ENCODE measurements around the gene MUC20.
"Not testable (repeated sequence)": the region's sequence is repeated elsewhere in the genome, so short reads cannot be mapped to it uniquely, and the experiment has no call there.

The MUC20 gene

GRCh38 chr3:195764961-195765706 is 44.4 kb downstream of the MUC20 start:
- no peaks in the 10 kb centered on the region for H3K9me3 ChIP-seq (ENCODE audit: control insufficient read depth, insufficient read depth, low read length)
- no CpG with 5 or more reads among the region's 28 CpGs for WGBS (ENCODE audit: insufficient coverage, insufficient read length)
- H3K36me3 ChIP-seq (ENCODE audit: control insufficient read depth, insufficient read depth, low read length): no peaks in the 10 kb centered on the region
- no peaks in the 10 kb centered on the region for H3K27me3 ChIP-seq (ENCODE audit: control insufficient read depth, insufficient read depth, low read length)
- DNase-seq (ENCODE audit: low read depth, low spot score): no peak
- no peak overlapping the region for H3K27ac ChIP-seq (ENCODE audit: low read length)
- no peaks in the 10 kb centered on the region; the same call in 1 of the 2 replicates for H3K4me1 ChIP-seq (ENCODE audit: control insufficient read depth, insufficient read depth, low read length)
- no peak overlapping the region for H3K4me3 ChIP-seq (ENCODE audit: low read length)

GRCh38 chr3:195766671-195767070 is 45.9 kb downstream of the MUC20 start:
- Histone ChIP-seq H3K36me3 (ENCODE audit: control insufficient read depth, insufficient read depth, low read length) (no peaks in the 10 kb centered on the region), H3K27ac (ENCODE audit: low read length) (no peak overlapping the region), H3K4me3 (ENCODE audit: low read length) (no peak overlapping the region), H3K27me3 (ENCODE audit: control insufficient read depth, insufficient read depth, low read length) (no peaks in the 10 kb centered on the region), H3K4me1 (ENCODE audit: control insufficient read depth, insufficient read depth, low read length) (peaks cover 2% of the 10 kb centered on the region; the same call in 1 of the 2 replicates), H3K9me3 (ENCODE audit: control insufficient read depth, insufficient read depth, low read length) (no peaks in the 10 kb centered on the region)
- DNase-seq (ENCODE audit: low read depth, low spot score): no peak
- WGBS (ENCODE audit: insufficient coverage, insufficient read length): no CpG with 5 or more reads among the region's 14 CpGs

GRCh38 chr3:195767792-195768191 is 47.0 kb downstream of the MUC20 start:
- H3K4me3 ChIP-seq (ENCODE audit: low read length): no peak overlapping the region
- no peaks in the 10 kb centered on the region for H3K27me3 ChIP-seq (ENCODE audit: control insufficient read depth, insufficient read depth, low read length)
- H3K9me3 ChIP-seq (ENCODE audit: control insufficient read depth, insufficient read depth, low read length): no peaks in the 10 kb centered on the region
- WGBS (ENCODE audit: insufficient coverage, insufficient read length): no CpG with 5 or more reads among the region's 10 CpGs
- H3K27ac ChIP-seq (ENCODE audit: low read length): no peak overlapping the region
- no peaks in the 10 kb centered on the region for H3K36me3 ChIP-seq (ENCODE audit: control insufficient read depth, insufficient read depth, low read length)
- peaks cover 2% of the 10 kb centered on the region; the same call in 1 of the 2 replicates for H3K4me1 ChIP-seq (ENCODE audit: control insufficient read depth, insufficient read depth, low read length)
- DNase-seq (ENCODE audit: low read depth, low spot score): no peak

GRCh38 chr3:195768414-195768813 is 47.6 kb downstream of the MUC20 start:
- Histone ChIP-seq H3K36me3 (ENCODE audit: control insufficient read depth, insufficient read depth, low read length) (no peaks in the 10 kb centered on the region), H3K4me3 (ENCODE audit: low read length) (no peak overlapping the region), H3K27me3 (ENCODE audit: control insufficient read depth, insufficient read depth, low read length) (no peaks in the 10 kb centered on the region), H3K9me3 (ENCODE audit: control insufficient read depth, insufficient read depth, low read length) (no peaks in the 10 kb centered on the region), H3K4me1 (ENCODE audit: control insufficient read depth, insufficient read depth, low read length) (peaks cover 2% of the 10 kb centered on the region; the same call in 1 of the 2 replicates), H3K27ac (ENCODE audit: low read length) (no peak overlapping the region)
- DNase-seq (ENCODE audit: low read depth, low spot score): no peak
- WGBS (ENCODE audit: insufficient coverage, insufficient read length): no CpG with 5 or more reads among the region's 6 CpGs

- no CpG with 5 or more reads among the region's 17 CpGs for WGBS (ENCODE audit: insufficient coverage, insufficient read length)
- peaks cover 2% of the 10 kb centered on the region; the same call in 1 of the 2 replicates for H3K4me1 ChIP-seq (ENCODE audit: control insufficient read depth, insufficient read depth, low read length)
- H3K9me3 ChIP-seq (ENCODE audit: control insufficient read depth, insufficient read depth, low read length): no peaks in the 10 kb centered on the region
- no peaks in the 10 kb centered on the region for H3K27me3 ChIP-seq (ENCODE audit: control insufficient read depth, insufficient read depth, low read length)
- DNase-seq (ENCODE audit: low read depth, low spot score): no peak
- no peaks in the 10 kb centered on the region for H3K36me3 ChIP-seq (ENCODE audit: control insufficient read depth, insufficient read depth, low read length)
- H3K27ac ChIP-seq (ENCODE audit: low read length): no peak overlapping the region
- H3K4me3 ChIP-seq (ENCODE audit: low read length): no peak overlapping the region
Measured at GRCh38 chr3:195768831-195769303, 48.1 kb downstream of the MUC20 start.

GRCh38 chr3:195769551-195769950 is 48.8 kb downstream of the MUC20 start:
- WGBS (ENCODE audit: insufficient coverage, insufficient read length): no CpG with 5 or more reads among the region's 10 CpGs
- H3K4me3 ChIP-seq (ENCODE audit: low read length): no peak overlapping the region
- no peaks in the 10 kb centered on the region for H3K36me3 ChIP-seq (ENCODE audit: control insufficient read depth, insufficient read depth, low read length)
- no peak overlapping the region for H3K27ac ChIP-seq (ENCODE audit: low read length)
- H3K4me1 ChIP-seq (ENCODE audit: control insufficient read depth, insufficient read depth, low read length): peaks cover 2% of the 10 kb centered on the region; the same call in 1 of the 2 replicates
- H3K9me3 ChIP-seq (ENCODE audit: control insufficient read depth, insufficient read depth, low read length): no peaks in the 10 kb centered on the region
- no peaks in the 10 kb centered on the region for H3K27me3 ChIP-seq (ENCODE audit: control insufficient read depth, insufficient read depth, low read length)
- no peak for DNase-seq (ENCODE audit: low read depth, low spot score)

- WGBS (ENCODE audit: insufficient coverage, insufficient read length): no CpG with 5 or more reads among the region's 16 CpGs
- H3K9me3 ChIP-seq (ENCODE audit: control insufficient read depth, insufficient read depth, low read length): no peaks in the 10 kb centered on the region
- no peak for DNase-seq (ENCODE audit: low read depth, low spot score)
Measured at GRCh38 chr3:195770081-195770840, 49.5 kb downstream of the MUC20 start.

GRCh38 chr3:195770841-195771645 is 50.3 kb downstream of the MUC20 start:
- H3K9me3 ChIP-seq (ENCODE audit: control insufficient read depth, insufficient read depth, low read length); H3K4me3 ChIP-seq (ENCODE audit: low read length); DNase-seq (ENCODE audit: low read depth, low spot score); H3K27me3 ChIP-seq (ENCODE audit: control insufficient read depth, insufficient read depth, low read length); H3K27ac ChIP-seq (ENCODE audit: low read length); H3K4me1 ChIP-seq (ENCODE audit: control insufficient read depth, insufficient read depth, low read length); H3K36me3 ChIP-seq (ENCODE audit: control insufficient read depth, insufficient read depth, low read length): not testable (repeated sequence)
- WGBS (ENCODE audit: insufficient coverage, insufficient read length): no CpG with 5 or more reads among the region's 28 CpGs

More at GRCh38 chr3:195770081-195770840, 49.5 kb downstream of the MUC20 start:
- Histone ChIP-seq H3K4me1 (ENCODE audit: control insufficient read depth, insufficient read depth, low read length) (peaks cover 2% of the 10 kb centered on the region; the same call in 1 of the 2 replicates), H3K36me3 (ENCODE audit: control insufficient read depth, insufficient read depth, low read length) (no peaks in the 10 kb centered on the region), H3K27ac (ENCODE audit: low read length) (no peak overlapping the region), H3K4me3 (ENCODE audit: low read length) (no peak overlapping the region), H3K27me3 (ENCODE audit: control insufficient read depth, insufficient read depth, low read length) (no peaks in the 10 kb centered on the region)

- DNase-seq (ENCODE audit: low read depth, low spot score): no peak
- Histone ChIP-seq H3K36me3 (ENCODE audit: control insufficient read depth, insufficient read depth, low read length) (no peaks in the 10 kb centered on the region), H3K27ac (ENCODE audit: low read length) (no peak overlapping the region), H3K4me3 (ENCODE audit: low read length) (no peak overlapping the region), H3K4me1 (ENCODE audit: control insufficient read depth, insufficient read depth, low read length) (peaks cover 2% of the 10 kb centered on the region; the same call in 1 of the 2 replicates), H3K27me3 (ENCODE audit: control insufficient read depth, insufficient read depth, low read length) (no peaks in the 10 kb centered on the region), H3K9me3 (ENCODE audit: control insufficient read depth, insufficient read depth, low read length) (no peaks in the 10 kb centered on the region)
- no CpG with 5 or more reads among the region's 14 CpGs for WGBS (ENCODE audit: insufficient coverage, insufficient read length)
Measured at GRCh38 chr3:195771646-195772300, 51.0 kb downstream of the MUC20 start.
